GM12874 (cell line): ENCODE measurements around the gene RTKN2.

Source experiments
- TF ChIP-seq, protein P1 (sequence below): IDR thresholded peaks from 2 replicates; pipeline ENCODE4 v1.5.1; 2011; ENCODE audit warnings: low read depth, mild to moderate bottlenecking, control low read depth, low read length, moderate library complexity; ENCODE audit not compliant: insufficient read depth

RTKN2 gene

GRCh38 chr10:62178568-62178967 is 90.1 kb downstream of the RTKN2 start:
- TF ChIP-seq, protein P1, sequence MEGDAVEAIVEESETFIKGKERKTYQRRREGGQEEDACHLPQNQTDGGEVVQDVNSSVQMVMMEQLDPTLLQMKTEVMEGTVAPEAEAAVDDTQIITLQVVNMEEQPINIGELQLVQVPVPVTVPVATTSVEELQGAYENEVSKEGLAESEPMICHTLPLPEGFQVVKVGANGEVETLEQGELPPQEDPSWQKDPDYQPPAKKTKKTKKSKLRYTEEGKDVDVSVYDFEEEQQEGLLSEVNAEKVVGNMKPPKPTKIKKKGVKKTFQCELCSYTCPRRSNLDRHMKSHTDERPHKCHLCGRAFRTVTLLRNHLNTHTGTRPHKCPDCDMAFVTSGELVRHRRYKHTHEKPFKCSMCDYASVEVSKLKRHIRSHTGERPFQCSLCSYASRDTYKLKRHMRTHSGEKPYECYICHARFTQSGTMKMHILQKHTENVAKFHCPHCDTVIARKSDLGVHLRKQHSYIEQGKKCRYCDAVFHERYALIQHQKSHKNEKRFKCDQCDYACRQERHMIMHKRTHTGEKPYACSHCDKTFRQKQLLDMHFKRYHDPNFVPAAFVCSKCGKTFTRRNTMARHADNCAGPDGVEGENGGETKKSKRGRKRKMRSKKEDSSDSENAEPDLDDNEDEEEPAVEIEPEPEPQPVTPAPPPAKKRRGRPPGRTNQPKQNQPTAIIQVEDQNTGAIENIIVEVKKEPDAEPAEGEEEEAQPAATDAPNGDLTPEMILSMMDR, result no peak

- TF ChIP-seq, protein P1, result no peak
Observed at GRCh38 chr10:62177111-62177510, 91.5 kb downstream of the RTKN2 start.

- TF ChIP-seq, protein P1, result no peak
Observed at GRCh38 chr10:62175251-62175650, 93.4 kb downstream of the RTKN2 start.

GRCh38 chr10:62172465-62172864 is 96.2 kb downstream of the RTKN2 start:
- TF ChIP-seq, protein P1, result no peak

DNA sequence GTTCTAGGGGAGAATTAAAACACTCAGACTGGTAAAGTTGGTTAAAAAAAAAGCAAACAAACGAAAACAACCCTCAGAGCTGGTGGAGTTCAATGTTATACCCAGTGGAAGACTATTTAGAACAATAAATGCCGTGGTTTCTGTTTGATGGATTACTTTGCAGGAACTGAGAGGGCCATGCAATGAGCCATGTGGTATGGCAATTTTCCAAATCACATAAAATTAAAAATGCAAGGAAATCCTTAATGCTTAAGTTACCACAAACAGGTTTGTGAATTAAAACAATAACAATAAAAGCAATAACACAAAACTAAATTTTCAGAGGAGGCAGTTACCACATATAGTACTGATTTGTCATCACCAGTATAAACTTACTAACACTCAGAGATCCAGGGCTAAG is 96.9 kb downstream of the RTKN2 start:
- TF ChIP-seq, protein P1, result no peak

- TF ChIP-seq, protein P1, result no peak
Observed at GRCh38 chr10:62170732-62171131, 97.9 kb downstream of the RTKN2 start.

GRCh38 chr10:62166331-62167131 is 102.1 kb downstream of the RTKN2 start:
- TF ChIP-seq, protein P1, result no peak
